NCI-H146 (cell line): ENCODE data around the gene DNPH1.

Source experiments
- DNase-seq: peaks from one replicate; lab custom pipeline; 2025; lab: John Stamatoyannopoulos, UW

Gene DNPH1

DNA sequence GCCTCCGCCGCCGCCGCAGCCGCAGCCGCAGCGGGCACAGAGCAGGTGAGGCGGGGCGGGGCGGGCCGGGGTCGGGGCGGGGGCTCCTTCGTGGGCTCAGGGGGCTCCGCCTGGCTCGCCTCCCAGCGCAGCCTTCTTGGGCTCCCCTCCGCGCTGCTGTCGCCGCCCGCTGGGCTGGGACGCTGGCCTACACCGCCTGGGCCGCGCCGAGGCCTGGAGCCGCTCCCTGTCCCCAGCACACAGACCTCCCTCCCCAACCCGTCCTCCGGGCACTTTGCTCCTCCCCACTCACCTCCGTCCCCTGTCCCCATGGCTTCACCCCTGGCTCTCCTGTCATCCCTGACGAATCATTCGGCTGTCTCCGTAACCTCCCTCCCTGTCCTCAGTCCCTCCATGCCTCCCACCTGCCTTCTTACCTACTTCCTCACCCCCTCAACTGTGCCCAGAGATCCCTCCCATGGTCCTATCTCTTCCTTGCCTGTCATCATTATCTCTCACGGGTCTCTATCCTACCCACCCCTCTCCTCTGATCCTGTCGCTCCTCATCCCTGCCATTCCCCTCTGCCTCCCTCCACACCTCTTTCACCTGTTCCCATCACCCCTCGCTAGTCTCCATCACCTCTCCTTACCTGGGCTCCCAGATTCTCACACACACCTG, 14.5 kb upstream of the DNPH1 start:
- DNase-seq, result peak; percentile 56

- peak; percentile 72 for DNase-seq
Measured at GRCh38 chr6:43242908-43243663, 13.8 kb upstream of the DNPH1 start, which contains the start of gene TTBK1. Gene TTBK1 (plus strand): TSS chr6:43243481. CDS start chr6:43246661, 3,180 bp downstream.

- DNase-seq, result no peak
Measured at GRCh38 chr6:43241446-43241845, 12.2 kb upstream of the DNPH1 start.

DNA sequence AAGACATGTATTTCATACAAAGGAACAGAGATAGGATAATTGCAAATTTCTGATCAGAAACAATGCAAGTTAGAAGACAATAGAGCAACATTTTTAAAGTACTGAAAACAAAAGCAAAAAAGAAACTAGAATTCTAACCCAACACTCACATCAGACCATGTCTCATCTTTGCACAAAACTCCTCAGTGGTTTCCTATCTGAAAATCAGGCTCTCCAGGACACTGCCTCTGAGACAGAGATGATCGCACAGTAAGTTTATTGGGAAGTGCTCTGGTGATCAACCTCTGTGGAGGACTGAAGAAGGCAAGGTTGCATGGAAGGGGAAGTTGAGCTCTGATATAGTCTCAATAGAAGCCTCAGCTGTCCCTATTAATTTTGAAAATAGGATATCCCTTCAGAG, 11.7 kb upstream of the DNPH1 start:
- no peak for DNase-seq

GRCh38 chr6:43239054-43239453, 9.8 kb upstream of the DNPH1 start:
- no peak for DNase-seq

DNA sequence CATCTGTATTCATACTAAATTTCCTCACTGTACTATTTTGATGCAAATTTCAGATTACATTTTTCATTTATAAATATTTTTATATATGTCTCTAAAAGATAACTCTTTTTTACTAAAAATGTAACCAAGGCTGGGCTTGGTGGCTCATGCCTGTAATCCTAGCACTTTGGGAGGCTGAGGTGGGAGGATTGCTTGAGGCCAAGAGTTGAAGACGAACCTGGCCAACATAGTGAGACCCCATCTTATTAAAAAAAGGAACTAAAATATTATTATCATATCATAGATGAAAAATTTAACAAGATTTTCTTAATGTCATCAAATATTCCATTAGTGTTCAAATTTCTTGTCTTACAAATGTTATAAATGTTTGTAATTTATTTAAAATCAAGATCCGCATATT, 6.6 kb upstream of the DNPH1 start:
- DNase-seq, result no peak

- DNase-seq, result no peak
Measured at GRCh38 chr6:43231735-43232450, 2.6 kb upstream of the DNPH1 start.

DNA sequence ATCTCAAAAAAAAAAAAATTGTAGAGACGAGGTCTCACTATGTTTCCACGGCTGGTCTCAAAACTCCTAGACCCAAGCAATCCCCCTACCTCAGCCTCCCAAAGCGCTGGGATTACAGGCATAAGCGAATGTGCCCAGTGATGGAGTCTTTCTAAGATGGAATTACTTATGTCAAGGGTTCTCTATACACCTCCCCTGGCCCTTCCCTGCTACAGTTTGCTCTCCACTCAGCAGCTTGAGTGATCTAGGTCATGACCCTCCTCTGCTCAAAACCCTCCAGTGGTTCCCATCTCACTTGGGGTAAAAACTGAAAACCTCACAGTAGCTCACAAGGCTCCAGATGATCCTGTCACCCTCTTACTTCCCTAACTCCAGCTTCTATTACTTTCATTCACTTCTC, 1.8 kb upstream of the DNPH1 start:
- no peak for DNase-seq

- DNase-seq, result no peak
Measured at GRCh38 chr6:43229803-43230620, 731 bp upstream of the DNPH1 start.

DNA sequence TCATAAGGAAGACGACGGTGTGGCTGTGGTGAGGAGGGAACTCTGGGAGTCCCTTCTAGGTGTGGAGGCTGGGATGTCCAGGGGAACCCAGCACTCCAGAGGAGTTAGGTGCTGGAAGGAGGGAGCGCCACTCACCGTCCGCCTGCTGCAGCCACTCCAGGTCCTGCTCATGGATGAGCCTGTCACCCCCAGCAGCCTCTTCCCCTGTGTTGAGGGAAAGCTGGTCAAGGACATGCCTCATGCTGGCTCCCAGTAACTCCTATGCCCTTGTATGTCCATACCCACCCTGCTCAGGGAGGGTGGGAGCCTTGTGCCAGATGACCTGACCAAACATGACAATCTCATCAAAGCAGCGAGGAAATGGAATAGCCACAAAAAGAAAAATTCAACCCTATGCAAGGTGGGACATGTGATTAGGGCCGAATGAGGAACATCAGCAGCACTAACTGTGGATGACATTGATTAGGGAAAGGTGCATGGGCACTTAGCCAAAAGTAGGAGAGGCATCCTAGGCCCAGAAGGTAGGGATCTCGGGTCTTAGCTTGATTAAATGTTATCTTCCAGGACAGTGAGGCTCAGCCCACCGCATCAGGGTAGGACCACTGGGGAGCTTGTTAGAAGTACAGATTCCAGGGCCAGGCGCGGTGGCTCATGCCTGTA, 3.0 kb downstream of the DNPH1 start:
- no peak for DNase-seq

GRCh38 chr6:43223175-43223574, 6.1 kb downstream of the DNPH1 start:
- DNase-seq, result no peak

DNA sequence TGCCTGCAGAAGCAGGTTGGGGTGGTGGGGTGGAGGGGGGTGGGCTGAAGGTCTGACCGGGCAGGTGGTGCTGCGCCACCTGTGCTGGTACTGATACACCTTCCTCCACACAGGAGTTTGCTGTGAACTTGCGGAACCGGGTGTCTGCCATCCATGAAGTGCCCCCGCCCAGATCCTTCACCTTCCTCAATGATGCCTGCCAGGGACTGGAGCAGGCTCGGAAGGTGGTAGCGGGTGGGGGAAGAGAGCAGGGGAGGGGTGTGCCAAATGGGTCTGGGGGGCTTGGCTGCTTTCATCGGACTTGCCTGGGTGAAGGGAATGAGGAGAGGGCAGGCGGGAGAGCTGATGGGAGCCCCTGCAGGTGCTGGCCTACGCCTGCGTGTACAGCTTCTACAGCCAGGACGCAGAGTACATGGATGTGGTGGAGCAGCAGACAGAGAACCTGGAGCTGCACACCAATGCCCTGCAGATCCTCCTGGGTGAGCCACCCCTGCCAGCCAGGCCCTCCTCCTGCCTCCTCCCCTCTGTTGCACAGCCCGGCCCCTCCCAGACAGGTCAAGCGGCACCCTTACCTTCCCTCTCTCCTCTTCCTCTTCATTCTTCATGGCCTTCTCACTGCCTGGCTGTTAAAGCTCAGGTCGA, 6.7 kb downstream of the DNPH1 start:
- no peak for DNase-seq

DNA sequence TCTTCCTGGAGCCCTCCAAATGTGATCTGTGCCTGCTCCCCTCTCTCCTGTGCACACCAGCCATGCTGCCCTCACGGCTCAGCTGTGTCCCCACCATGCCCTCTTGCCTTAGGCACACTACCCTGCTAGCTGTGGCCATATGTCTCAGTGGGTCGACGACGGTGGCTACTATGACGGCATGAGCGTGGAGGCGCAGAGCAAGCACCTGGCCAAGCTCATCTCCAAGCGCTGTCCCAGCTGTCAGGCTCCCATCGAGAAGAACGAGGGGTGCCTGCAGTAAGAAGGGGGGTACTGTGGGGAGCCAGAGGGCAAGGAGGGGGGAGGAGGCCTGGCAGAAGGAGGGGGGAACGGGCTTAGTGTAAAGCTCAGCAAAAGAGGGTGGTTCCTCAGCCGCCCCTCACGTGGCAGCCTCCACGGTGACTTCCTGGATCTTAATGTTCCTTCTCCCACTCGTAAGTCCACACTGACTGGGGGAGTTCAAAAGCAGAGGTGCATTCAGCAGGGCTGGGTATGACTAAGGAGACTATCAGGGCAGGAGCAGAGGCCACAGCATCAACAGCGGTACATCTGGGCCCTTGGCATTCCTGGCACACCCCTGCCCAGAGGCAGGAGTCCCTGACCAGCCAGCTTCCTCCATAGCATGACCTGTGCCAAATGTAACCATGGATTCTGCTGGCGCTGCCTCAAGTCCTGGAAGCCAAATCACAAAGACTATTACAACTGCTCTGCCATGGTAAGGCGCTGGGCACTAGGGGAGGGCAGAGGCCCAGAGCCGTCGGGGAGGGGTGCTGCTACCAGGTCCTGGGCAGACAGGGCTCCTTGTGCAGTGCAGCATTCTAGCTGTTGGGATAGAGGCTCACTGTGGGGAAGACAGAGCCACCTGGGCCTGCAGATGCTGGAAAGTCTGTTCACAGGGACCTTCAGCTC, 8.0 kb downstream of the DNPH1 start:
- no peak for DNase-seq

DNA sequence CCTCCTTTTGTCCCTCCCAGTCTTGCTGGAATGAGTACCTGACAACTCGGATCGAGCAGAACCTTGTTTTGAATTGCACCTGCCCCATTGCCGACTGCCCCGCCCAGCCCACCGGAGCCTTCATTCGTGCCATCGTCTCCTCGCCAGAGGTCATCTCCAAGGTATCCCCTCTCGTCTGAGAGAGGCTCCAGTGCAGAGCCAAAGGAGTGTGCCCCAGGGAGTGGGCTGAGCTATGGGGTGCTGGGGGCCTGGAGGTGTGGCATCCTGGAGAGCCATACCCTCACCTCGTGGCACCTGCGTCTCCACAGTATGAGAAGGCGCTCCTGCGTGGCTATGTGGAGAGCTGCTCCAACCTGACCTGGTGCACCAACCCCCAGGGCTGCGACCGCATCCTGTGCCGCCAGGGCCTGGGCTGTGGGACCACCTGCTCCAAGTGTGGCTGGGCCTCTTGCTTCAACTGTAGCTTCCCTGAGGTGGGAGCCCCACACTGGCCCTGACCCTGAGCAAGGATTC, 8.8 kb downstream of the DNPH1 start:
- no peak for DNase-seq

DNA sequence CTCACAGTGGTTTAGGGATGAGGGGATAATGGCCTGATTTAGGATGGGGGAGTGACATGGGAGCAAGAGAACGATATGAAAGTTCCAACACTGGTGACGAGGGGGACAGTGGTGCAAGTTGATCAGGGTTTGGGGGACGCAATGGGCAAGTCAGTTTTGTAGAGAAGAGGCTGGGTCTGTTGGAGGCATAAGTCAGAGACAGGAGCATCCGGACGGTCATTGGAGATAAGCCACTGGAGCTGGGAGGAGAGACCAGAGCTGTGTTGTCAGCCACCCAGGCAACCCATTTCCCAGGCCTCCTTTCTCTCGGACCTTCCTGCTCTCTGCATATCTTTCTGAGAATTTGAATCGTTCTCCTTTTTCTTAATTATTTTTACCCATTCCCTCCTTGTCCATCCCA, 9.5 kb downstream of the DNPH1 start:
- no peak for DNase-seq

DNA sequence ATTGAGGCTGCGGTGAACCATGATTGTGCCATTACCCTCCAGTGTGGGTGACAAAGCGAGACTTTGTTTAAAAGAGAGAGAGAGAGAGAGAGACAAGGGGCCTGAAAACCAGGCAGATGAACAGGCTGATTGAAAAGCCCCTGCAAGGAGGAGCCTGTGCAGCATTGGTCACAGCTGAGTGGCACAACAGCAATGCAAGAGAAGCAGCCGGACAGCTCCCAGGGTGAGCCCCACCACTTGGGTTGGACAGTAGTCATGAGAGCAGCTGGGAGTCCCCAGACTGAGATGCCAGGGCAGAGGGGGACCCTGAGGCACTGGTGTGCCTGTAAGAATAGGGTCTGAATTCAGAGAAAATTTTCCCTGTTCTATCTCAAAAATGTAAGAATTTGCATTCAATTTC, 10.2 kb downstream of the DNPH1 start:
- no peak for DNase-seq

GRCh38 chr6:43217351-43217750, 11.9 kb downstream of the DNPH1 start:
- no peak for DNase-seq

GRCh38 chr6:43216200-43216599, 13.1 kb downstream of the DNPH1 start:
- DNase-seq, result no peak

DNA sequence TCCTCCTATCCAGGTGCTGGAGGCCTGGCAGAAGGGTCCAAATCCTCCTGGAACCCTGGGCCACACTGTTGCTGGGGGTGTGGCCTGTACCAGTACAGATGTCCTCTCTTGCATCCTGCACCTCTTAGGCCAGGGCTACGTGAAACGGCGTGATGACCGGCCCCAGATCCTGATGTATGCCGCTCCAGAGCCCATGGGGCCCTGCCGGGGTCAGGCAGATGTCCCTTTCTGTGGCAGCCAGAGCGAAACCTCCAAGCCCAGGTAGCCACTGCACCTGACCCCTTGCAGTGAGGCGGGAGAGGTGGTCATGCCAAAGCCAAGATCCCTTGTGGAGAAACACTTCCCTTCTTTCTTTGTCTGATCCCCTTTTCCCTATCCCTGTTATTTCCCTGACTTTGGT, 14.2 kb downstream of the DNPH1 start:
- no peak for DNase-seq

GRCh38 chr6:43213431-43213830, 15.8 kb downstream of the DNPH1 start:
- no peak for DNase-seq
